HG02973 (cell line): Measurements from ENCODE around the gene TBL3.

Experiments
- ATAC-seq: cut with Tn5 transposase; IDR thresholded peaks from one replicate; pipeline ENCODE4 v1.9.1; 2021; ENCODE audit warnings: moderate library complexity; ENCODE audit not compliant: unreplicated experiment

The TBL3 gene

GRCh38 chr16:2013527-2013926, 41.7 kb downstream of the TBL3 start:
- no peak for ATAC-seq

- ATAC-seq, result no peak
These were observed 43.5 kb downstream of the TBL3 start for GRCh38 chr16:2015117-2015946.

DNA sequence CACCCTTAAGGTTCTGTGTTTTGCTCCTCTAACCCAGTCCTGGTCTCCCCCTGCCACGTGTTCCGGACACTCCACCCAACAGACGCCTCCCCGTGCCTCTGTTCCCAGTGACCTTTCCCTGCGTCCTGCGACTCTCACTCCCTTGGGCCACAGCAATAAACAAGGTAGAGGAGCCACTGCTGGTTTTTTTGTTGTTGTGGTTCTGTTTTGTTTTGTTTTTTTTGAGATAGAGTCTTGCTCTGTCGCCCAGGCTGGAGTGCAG, 44.0 kb downstream of the TBL3 start:
- no peak for ATAC-seq

DNA sequence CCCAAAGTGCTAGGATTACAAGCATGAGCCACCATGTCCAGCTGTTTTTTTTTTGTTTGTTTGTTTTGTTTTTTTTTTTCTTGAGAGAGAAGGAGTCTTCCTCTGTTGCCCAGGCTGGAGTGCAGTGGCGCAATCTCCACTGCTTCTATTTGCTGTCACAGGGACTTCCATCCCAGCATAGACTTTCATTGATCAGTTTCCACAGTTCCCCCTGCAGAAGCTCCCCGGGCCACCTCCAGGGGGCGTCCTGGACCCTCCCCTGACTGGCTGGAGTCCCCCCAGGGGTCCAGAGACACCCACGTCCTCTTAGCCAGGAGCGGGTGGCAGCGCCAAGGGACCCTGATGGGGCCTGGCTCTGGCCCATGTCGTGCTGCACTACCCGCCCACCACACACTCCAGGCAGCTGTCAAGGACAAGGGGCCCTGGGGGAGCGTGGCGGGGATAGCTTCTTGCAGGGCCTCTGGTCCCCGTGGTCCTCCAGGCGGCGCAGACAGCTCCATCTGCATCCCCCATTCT, 44.6 kb downstream of the TBL3 start:
- no peak for ATAC-seq

DNA sequence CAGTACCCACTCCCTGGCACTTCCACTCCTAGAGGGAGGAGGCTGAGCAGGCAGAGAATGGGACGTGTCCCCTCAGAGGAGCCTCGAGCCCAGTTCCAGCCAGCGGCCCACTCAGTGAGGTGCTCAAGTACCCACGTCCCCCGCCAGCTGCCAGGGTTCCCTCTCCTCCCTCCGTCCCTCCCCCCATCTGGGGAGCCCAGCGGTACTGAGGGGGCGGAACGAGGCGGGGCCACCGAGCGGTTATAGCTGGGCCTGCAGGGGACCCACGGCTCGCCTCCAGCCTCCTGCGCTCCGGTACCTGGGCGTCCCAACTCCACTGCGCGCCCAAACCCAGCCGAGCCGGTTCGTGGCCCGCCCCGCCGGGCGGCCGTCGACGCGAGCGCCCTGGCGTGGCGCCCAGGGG, 47.7 kb downstream of the TBL3 start, which contains the start of gene NPW:
TSS of gene NPW (plus strand) at position 268 of the 403 bp plus-strand sequence.
- ATAC-seq, result no peak

- ATAC-seq, result no peak
These were observed 48.3 kb downstream of the TBL3 start for GRCh38 chr16:2019921-2020831.

DNA sequence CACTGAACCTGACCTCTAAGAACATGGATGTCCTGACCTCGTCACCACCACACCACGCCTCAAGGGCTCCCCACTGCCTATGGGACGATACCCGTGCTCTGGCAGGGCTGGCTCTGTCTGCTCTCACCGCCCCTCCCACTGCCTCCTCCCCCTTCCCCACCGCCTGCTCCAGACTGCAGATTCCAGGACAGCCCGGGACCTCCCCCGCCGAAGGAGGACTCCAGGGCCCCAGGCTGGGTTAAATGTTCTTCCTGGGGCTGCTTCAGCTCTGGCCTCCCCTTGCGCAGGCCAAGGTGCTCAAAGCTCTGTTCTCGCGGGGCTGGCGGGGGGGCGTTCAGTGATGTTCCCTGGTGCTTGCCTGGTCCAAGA, 50.9 kb downstream of the TBL3 start:
- no peak for ATAC-seq

GRCh38 chr16:2023092-2024031, 51.5 kb downstream of the TBL3 start:
- ATAC-seq, result peak; percentile 59

DNA sequence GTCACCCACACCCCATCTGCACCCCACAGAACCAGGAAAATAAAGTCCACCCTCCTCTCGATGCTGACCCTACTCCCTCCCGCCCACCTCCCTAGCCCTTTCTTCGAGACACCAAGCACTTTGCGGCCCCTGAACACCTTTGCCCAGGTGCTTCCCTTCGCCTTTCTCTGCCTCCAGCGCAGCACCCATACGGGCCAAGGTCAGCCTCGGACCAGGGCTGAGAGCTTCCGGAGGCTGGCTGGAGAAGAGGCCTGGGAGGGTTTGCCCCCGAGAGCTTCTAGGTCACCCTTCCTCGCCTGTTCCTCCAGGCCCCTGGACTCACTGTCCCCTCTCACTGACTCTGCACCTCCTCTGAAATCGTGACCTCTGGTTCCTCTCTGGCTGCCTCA, 52.2 kb downstream of the TBL3 start:
- no peak for ATAC-seq

- no peak for ATAC-seq
These were observed 53.4 kb downstream of the TBL3 start for GRCh38 chr16:2025251-2025650.

DNA sequence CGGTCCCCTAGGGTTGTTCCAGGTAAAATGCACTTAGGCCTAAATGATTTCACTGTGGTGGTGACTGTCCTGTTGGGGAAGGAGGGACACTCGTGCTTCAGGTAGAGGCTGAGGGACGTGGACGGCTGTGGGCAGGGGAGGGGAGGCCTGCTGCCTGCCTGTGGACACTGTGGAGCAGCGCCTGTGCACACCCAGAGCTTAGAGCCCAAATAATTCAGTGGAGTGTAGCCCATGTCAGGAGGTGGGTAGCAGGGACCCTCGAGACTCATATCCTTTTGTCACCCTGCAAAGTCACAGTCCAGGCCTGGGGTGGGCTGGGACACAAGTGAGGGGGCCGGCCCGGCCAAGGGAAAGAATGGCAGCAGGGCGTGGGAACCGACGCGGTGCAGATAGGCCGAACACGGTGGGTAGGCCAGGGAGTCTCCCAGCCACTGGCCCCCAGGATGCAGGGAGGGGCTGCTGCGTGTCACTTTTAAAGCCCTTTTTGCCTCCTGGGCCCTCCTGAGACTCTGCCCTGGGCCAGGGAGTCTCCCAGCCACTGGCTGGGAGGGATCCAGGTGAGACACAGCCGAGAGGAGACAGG, 54.1 kb downstream of the TBL3 start:
- ATAC-seq, result no peak

DNA sequence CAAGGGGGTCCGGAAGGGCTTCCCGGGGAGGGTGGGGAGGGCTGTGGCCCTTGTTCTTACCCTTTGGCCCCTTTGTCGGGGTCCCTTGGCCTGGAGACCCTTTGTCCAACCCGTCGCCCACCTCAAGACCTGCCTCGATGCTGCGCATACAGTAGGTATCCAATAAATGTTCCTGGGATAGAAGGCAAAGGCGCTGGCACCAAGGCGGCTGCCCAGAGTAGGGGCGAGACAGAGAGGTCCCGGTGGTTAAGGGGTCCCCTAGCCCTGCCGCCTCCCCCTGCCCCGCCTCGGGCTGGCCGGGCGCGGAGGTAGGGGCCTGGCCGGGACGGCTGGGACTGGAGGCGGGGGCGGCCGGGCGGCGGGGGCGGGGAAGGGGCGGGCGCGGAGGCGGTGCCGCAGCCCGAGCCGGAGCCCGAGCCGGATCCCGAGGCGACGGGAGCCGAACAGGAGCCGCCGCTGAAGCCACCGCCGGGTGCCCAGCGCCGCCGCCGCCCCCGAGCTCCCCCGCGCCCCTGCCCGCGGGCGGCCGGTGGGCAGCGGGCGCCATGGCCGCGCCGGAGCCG, 54.7 kb downstream of the TBL3 start, which contains the start of gene NHERF2:
TSS of gene NHERF2 (plus strand) at position 442 of the 563 bp plus-strand sequence. CDS start at position 546, 104 bp downstream.
- ATAC-seq, result no peak

- no peak for ATAC-seq
These were observed 55.5 kb downstream of the TBL3 start for GRCh38 chr16:2027024-2028010.

DNA sequence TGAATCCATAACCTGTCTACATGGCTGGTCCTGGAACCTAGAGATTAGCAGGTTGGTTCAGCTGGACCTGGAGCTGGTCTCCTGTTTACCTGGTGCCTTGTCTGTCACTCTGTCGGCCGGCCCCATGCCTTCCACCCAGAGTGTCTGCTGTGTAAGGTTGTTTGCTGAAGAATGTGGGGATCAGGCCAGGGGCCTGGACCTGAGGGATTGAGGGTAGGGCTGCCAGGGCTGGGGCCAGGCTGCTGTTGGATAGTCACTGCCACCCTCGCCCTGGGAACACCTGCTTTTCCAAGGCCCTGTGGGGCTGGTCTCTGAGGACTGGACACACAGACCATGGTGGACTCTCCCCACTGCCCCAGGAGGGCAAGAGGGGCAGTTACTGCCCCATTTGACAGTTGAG, 56.3 kb downstream of the TBL3 start:
- no peak for ATAC-seq

DNA sequence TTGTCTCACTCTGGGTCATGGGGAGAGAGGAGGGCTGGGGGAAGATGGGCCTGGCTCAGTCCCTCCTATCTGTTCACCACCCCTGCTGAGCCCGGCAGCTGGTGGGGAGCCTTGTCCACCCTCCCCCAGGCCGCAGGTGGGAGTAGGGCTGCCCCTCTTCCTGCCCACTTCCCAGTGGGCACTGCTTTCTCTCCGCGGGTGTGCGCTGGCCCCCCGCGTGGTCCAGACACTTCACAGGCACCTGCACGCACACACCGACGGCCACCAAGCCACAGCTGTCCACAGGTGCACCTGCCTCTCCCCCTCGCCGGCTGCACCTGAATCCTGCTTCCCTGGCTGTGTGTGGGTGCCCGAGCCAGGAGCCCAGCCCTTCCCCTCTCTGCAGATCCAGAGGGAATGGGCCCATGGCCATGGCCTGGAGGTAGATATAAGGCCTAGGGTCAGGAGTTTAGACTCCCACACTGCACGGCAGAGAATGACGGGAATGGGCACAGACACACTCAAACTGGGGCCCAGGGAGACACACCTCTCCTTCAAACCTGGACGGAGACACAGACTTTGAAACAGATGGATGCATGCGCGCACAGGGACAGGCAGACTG, 56.9 kb downstream of the TBL3 start:
- ATAC-seq, result no peak

DNA sequence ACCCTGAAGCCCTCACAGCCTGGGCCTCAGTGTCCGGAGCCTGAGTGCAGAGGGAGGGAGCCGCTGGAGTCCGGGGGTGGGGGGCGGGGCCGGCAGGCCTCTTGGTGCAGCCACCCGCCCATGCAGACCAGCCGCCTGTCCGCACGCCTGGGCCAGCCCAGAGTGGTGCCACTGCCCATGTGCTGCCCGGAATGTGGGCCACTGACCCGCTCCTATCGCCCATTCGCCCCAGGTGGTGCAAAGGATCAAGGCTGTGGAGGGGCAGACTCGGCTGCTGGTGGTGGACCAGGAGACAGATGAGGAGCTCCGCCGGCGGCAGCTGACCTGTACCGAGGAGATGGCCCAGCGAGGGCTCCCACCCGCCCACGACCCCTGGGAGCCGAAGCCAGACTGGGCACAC, 57.5 kb downstream of the TBL3 start:
- no peak for ATAC-seq

DNA sequence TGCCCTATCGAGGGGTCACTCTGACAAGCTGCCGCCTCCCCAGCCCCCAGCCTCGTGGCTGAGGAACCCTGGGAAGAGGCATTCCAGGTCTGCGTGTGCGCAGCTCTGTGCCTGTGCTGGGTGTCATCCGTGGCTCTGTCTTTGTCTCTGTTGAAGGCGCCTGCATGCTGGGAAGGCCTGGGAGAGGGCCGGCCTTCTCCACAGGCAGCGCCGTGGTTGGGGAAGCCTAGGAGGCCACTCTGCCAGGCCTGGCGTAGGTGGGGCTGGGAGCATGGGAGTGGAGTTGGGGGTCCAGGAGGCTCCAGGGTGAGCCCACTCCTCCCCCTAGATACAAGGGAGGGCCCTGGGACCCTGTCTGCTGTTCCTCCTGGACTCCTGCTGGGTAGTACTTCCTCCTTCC, 58.2 kb downstream of the TBL3 start:
- no peak for ATAC-seq

GRCh38 chr16:2031081-2031577, 59.3 kb downstream of the TBL3 start:
- ATAC-seq, result no peak
